Testis (tissue), 2 donors: ENCODE results near the gene SENP2.

Source experiments
- POLR2A ChIP-seq: fragments of 450-650 bp; IDR thresholded peaks from one replicate; pipeline ENCODE4 v1.6.1; 2017; ENCODE audit warnings: antibody characterized with exemption, mild to moderate bottlenecking, moderate library complexity
- TF ChIP-seq, protein P1 (sequence below), 3 experiments: fragments of 450-650 bp in 2 of 3; fragments of 200-600 bp in 1 of 3; sonication (generic) in 1 of 3; IDR thresholded peaks; one replicate each; pipeline ENCODE4 v1.5.1; 2016 to 2019; ENCODE audit warnings: antibody characterized with exemption in 3 of 3, mild to moderate bottlenecking in 2 of 3, moderate library complexity in 1 of 3

DNA sequence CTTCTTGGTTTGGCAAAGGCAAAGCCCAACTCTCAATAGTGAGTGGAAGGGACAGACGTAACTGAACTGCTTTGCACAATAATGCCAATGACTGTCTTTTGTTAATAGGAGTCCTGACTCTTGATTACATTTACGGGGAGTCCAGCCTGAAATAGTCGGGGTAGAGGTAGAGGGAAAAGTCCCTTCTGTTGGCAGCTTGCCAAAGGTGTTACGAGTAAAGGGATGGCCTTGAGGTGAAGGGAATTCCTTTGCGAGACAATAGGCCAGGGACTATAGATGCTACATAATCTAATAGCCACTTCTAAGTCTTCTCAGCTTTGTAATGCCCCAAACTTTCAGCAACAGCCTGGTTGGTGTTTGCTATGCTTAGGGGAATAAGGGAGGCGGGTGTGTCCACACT, 2.2 kb upstream of the SENP2 start:
- TF ChIP-seq, protein P1, sequence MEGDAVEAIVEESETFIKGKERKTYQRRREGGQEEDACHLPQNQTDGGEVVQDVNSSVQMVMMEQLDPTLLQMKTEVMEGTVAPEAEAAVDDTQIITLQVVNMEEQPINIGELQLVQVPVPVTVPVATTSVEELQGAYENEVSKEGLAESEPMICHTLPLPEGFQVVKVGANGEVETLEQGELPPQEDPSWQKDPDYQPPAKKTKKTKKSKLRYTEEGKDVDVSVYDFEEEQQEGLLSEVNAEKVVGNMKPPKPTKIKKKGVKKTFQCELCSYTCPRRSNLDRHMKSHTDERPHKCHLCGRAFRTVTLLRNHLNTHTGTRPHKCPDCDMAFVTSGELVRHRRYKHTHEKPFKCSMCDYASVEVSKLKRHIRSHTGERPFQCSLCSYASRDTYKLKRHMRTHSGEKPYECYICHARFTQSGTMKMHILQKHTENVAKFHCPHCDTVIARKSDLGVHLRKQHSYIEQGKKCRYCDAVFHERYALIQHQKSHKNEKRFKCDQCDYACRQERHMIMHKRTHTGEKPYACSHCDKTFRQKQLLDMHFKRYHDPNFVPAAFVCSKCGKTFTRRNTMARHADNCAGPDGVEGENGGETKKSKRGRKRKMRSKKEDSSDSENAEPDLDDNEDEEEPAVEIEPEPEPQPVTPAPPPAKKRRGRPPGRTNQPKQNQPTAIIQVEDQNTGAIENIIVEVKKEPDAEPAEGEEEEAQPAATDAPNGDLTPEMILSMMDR (IDR thresholded peaks at IDR 0.05), result no peak
- no peak for TF ChIP-seq POLR2A
